NCI-H524 (cell line): ENCODE measurements around the gene CLN5.
"Not testable (repeated sequence)": the region's sequence is repeated elsewhere in the genome, so short reads cannot be mapped to it uniquely, and the experiment has no call there.

Experiments
- DNase-seq, 2 experiments: peaks; one replicate each; lab custom pipeline; 2025; lab: John Stamatoyannopoulos, UW

The CLN5 gene

GRCh38 chr13:76991796-76992547 is at the start of gene CLN5:
Gene CLN5 (plus strand): TSS chr13:76992081. CDS start chr13:76992099, 18 bp downstream.
- peak; percentile 74 to 87 for DNase-seq

GRCh38 chr13:76942363-76942762 is 49.5 kb upstream of the CLN5 start:
- DNase-seq, result no peak

GRCh38 chr13:76943646-76944045 is 48.2 kb upstream of the CLN5 start:
- no peak for DNase-seq

- no peak for DNase-seq
These were observed 47.4 kb upstream of the CLN5 start for GRCh38 chr13:76944456-76944855.

GRCh38 chr13:76948149-76948548 is 43.7 kb upstream of the CLN5 start, which contains the start of gene ACOD1:
Gene ACOD1 (plus strand): TSS chr13:76948511. CDS start chr13:76948559, 48 bp downstream.
- no peak for DNase-seq

GRCh38 chr13:76950101-76950500 is 41.8 kb upstream of the CLN5 start:
- no peak for DNase-seq

GRCh38 chr13:76953968-76954367 is 37.9 kb upstream of the CLN5 start:
- no peak for DNase-seq

GRCh38 chr13:76954538-76954937 is 37.3 kb upstream of the CLN5 start:
- DNase-seq, result no peak

- no peak for DNase-seq
These were observed 36.7 kb upstream of the CLN5 start for GRCh38 chr13:76955193-76955592.

GRCh38 chr13:76955661-76956060 is 36.2 kb upstream of the CLN5 start:
- DNase-seq, result no peak

- DNase-seq, result no peak
These were observed 32.9 kb upstream of the CLN5 start for GRCh38 chr13:76958841-76959432.

GRCh38 chr13:76959734-76960133 is 32.1 kb upstream of the CLN5 start:
- not testable (repeated sequence) for DNase-seq

- DNase-seq, result no peak
These were observed 26.0 kb upstream of the CLN5 start for GRCh38 chr13:76965759-76966421.

GRCh38 chr13:76967031-76967430 is 24.9 kb upstream of the CLN5 start:
- DNase-seq, result no peak

- peak; percentile 94 to 97 for DNase-seq
These were observed 23.8 kb upstream of the CLN5 start for GRCh38 chr13:76968041-76968440.

- no peak for DNase-seq
These were observed 22.2 kb upstream of the CLN5 start for GRCh38 chr13:76969488-76970365.

GRCh38 chr13:76971215-76971614 is 20.7 kb upstream of the CLN5 start:
- DNase-seq, result no peak

GRCh38 chr13:76971851-76972829 is 19.7 kb upstream of the CLN5 start:
- no peak for DNase-seq

GRCh38 chr13:76973920-76974617 is 17.8 kb upstream of the CLN5 start:
- DNase-seq, result no peak

GRCh38 chr13:76974618-76974975 is 17.3 kb upstream of the CLN5 start:
- no peak for DNase-seq
